Spleen (tissue), 7 donors: ENCODE results near the gene ATP6V0B.

Experiments used
- CTCF ChIP-seq, 11 experiments: fragments of 200-600 bp in 7 of 11; fragments of 450-650 bp in 4 of 11; sonication (generic) in 4 of 11; IDR thresholded peaks in 8 of 11; conservative IDR thresholded peaks in 3 of 11; 1 replicate in 7 of 11; 2 replicates in 4 of 11; pipeline versions ENCODE4 v1.4.0 to v1.8.0; 2016 to 2021; ENCODE audit warnings: antibody characterized with exemption in 11 of 11, inconsistent platforms in 4 of 11, mild to moderate bottlenecking in 1 of 11
- POLR2A ChIP-seq, 3 donors: fragments of 450-650 bp; IDR thresholded peaks; one replicate each; pipeline ENCODE4 v1.5.1; 2017; ENCODE audit warnings: antibody characterized with exemption in 3 of 3, mild to moderate bottlenecking in 1 of 3
- POLR2AphosphoS5 ChIP-seq, 3 donors: sonication (generic); formaldehyde crosslinking; IDR thresholded peaks; one replicate each; pipeline ENCODE4 v1.5.1; 2017; ENCODE audit warnings: antibody characterized with exemption in 3 of 3
- donor health status: DM: no; HTN: no; CAD: no; lungs with moderate emphysema.
- donor health status: DM: no; HTN: no; CAD: no.
- donor health status: DM: no; HTN: no; CAD: no.

- TF ChIP-seq CTCF (IDR thresholded peaks at IDR 0.05 in 8 of 11, conservative IDR thresholded peaks at IDR 0.05 in 3 of 11) (no peak), POLR2AphosphoS5 (IDR thresholded peaks at IDR 0.05) (no peak), POLR2A (IDR thresholded peaks at IDR 0.05) (no peak)
These were observed 3.4 kb downstream of the ATP6V0B start for GRCh38 chr1:43978264-43978550.
